SKM-1 (cell line): Measurements from ENCODE around the gene TNS3.

Source experiments
- DNase-seq: peaks from one replicate; lab custom pipeline; 2025; ENCODE audit not compliant: unreplicated experiment; lab: John Stamatoyannopoulos, UW

The TNS3 gene

DNA sequence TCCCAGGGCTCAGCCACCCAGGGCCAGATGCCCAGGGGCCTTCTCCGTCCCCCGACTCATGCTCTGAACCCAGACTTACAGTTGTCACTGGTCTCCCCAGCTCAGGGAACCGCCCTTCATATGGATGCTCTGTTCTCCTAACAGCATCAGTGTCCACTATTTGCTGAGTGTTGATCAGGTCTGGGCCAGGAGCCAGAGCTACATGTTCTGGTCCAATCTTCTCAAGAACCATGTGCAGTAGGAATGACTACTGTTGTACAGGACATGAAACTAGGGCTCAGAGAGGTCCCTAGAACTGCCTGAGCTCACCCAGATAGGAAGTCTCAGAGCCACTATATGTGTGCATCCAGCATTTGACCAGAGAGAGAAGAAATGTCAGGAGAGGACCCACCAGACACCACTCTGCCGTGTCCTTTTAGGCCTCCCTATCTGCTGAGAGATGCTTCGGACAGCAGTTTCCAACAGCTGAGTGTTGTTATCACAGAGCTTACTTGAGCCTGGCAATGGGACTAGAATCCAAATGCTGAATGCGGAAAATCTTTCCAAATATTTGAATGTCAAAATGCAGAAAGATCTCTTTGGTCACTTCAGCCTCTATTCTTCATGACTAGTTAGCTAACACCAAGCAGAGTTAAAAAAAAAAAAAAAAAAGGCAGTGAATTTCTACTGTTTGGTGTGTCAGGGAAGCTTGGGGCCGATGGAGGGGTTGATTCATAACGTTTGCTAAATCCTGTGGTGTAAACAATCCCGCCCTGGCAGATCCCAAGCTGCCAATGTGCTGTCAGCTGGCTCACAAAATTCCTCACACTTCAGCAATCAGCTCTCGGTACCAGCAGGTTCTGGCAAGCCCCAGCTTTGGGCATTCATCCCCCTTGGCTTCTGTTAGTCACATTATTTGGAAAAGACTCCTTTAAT lies 246.1 kb downstream of the TNS3 start:
- no peak for DNase-seq

DNA sequence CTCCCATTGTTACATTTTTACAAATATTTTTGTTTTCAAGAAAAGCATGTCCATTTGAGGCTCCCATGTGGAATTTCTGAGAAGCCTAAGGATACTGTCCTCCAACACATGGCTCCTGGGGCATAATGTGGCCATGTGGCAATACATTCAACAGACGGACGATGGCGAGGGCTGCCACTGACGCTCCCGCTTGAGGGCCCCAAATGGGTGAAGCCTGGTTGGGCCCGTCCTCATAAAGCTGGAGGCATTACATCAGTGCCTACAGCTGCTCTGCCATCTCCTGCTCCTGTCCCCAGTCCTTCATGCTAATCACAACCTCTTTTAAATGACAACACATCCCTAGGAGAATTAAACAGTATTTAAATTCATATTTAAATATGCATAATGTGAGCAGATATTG lies 246.8 kb downstream of the TNS3 start:
- no peak for DNase-seq

DNA sequence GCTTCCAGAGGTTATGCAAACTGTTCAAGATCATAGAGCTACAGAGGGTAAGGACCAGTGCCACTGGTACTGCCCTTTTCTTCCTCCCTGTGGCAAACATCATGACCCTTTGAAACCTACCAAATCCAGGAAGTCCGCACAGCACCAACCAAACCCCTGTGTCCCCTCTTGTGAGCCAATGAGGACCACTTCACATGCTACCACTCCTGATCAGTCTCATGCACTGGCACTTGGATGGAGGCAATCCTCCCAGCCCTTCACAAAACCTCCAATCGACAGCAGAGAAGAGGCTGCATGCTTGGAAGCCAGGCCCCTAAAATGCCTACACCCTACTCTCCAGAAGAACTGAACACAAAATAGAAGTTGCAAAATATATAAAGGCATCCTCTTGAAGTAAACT lies 248.0 kb downstream of the TNS3 start:
- no peak for DNase-seq

DNA sequence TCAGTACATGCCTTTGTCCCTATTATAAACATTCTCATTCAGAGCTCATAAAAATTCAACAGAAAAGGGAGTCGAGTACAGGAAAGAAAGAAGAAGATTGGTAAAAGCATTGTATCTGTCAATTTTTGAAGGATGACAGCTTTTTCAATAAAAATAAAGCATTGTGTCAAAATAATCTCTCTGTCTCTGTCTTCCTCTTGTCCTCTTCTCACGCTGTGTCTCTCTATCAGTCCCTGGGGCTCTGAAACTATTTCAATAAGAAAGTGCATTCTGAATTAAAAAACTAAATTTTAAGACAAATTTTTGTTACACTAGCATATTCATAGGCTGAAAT lies 248.4 kb downstream of the TNS3 start:
- no peak for DNase-seq

DNA sequence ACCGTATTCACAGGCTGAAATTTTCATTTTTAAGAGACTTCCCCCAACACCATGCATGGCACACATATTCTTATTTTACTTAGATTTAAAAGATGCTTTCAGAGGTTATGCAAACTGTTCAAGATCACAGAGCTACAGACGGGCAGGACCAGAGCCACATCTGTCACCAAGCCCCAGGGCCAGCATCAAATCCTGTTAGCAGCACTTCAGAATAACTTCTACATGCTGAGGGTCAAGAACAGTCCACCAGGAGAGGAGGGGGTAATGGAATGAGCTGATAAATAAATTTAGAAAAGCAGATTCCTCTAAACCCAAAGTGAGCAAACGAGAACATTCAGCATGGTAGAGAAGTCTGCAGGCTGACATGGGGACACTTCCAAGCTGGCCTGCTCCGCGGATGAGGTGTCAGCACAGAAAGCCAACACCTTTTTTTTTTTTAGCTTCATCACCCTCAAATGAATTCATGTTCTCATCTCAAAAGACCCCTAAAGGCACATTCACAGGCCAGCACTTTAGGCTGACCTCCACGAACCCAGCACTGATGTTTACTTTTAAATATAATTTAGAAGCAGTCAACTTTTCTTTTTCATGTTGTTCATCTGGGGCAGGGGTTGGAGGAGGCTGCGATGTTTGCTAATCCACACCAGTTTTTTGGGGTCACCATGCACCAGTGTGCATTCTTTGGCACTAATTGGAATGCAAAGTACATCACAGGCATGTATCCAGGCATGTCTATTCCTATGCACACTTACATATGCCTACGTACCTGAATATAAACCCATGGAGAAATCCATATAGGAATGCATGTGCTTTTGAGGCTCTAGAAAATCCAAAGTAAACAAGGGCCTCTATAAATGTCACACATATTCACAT lies 249.0 kb downstream of the TNS3 start:
- DNase-seq = no peak

DNA sequence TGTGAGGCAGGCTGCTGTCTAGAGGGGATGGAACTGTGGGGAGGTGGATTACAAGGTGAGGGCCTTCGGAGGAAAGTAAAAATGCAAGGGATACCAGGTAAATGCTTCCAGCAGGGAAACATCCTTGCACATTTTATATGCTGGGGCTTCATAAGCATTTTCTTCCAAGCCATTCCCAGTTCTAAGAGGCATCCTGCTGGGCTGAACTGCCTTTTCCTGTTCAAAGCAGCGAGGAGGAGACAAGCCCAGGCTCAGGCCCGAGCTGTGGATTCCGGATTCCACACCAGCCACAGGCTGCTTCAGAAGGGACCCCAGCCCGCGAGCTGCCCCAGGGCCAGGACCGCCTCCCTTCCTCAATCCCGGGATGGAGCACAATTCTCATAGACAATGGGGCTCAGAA lies 249.7 kb downstream of the TNS3 start:
- DNase-seq = no peak

DNA sequence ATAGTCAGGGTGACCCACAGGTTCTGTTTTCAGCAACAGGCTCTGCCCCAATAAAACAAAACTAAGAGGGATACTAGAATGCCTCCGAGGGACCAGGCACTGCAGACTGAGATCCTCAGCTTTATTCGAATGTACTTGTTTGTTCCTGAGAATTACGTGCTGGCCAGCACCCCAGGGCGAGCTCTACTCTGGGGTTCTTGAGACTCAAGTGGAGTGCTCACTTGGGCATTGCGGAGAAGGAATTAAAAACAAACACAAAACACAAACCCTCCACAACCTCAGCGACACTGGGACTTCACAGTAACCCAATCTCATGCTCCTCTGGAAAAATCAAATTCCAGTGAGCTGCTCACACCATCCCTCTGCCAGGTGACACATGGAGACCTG lies 250.7 kb downstream of the TNS3 start:
- DNase-seq = no peak

DNA sequence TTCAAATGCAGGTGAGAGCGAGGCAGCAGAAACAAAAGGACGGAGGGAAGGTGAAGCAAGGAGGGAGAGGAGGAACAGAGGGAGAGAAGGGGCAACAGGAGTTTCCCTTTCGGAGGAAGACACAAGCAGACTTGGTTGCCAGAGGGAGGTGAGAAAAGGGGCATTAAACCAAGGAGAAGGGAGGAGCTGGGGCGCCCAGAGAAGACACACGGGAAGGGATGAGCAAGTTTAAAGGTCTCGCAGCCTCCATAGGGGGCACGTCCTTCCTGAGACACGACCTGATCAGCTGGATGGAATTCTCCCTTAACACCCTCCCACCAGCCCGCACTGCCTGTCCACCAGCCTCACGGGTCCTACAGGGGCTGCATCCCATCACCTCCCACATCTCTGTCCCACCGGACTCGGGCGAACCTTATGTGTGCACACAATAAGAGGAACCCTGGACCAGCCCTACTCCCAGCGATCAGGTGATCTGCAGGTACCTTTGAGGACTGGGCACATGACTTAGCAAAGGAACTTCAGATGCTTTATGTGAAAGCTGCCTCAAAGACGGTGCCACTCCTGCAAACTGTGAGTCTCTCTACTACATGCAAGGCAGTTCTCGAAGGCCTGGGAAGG lies 251.2 kb downstream of the TNS3 start:
- DNase-seq = no peak

DNA sequence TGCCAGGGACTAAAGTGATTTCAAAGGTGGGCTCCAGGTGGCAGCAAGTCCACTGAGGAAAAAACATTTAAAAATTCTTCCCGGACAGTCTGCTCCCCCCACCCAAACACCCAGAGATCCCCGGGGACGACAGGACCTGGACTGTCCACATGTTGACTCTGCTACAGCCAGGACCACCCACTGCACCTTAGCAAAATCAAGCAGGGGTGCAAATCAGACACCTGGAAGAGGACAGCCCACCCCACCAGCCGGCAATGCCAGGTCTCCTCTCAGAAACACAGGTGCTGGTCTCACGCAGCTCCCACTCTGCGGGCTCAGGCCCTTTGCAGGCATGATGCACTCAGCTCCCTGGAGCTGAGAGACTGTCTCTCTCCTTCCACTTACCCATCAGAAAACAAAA lies 251.9 kb downstream of the TNS3 start:
- no peak for DNase-seq

DNA sequence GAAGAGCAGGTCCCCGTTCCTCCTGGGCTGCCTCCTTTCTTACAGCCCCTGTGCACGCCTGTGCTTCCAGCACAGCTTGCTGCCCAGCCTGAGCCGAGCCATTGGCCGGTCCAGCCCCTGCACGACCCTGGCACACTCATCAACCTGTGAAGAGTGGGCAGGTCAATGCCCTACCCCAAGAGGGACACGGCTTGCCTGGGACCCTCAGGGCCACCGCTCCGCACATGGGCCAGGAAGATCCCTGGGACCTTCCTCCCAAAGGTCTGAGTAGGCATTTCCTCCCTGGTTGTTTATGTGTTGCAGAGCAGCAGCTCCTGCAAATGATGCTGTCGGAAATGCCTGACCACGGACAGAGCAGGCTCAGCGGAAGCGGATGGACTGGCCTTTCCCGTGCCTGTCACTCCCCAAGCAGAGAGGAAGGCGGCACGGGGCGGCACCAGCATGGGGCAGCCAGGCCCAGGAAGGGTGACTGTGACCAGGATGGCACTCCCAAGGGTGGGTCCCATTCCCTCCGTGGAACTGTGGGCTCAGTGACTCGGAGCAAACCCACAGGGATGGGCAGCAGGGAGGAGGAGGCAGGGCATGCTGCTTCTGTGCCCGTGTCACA lies 252.5 kb downstream of the TNS3 start:
- DNase-seq = no peak

DNA sequence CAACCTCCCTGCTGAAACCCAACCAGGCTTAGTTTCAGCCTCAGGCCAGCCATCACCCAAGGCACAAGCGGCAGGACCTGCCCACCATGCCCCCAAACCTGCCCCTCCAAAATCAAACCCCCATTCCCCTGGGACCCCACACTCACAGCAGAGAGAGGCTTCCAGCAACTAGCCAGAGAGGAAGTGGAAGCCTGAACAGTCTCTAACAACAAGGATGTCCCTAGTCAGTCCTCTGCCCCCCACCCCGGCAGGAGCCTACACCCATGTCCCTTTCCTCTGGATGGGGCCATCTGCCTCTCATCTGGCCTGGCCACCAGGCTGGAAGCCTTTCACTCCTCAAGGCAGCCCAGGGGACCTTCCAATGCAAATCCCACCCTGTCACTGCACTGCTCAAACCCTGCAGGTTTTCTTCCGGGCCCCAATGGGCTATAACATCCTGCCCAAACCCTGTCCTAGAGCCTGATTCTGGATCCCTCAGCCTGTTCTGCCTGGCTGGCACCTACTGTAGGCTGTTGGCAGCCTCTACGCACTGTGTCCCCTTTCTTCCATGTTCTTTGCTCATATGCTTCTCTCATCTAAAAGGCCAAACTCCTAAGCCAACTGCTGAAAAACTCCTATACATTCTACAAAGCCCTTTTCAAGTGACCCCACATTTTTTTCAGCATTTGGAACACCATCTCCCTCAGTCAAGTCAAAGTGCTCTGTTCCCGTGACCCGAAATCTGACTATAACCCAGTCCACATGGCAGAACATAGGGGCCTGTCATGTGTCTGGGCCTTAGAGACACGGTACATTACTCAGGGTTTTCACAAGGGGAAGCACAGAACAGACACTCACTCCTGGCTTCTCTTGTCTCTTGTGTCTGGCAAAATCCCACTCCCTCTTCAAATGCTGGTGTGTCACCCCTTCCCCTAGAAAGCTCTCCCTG lies 253.3 kb downstream of the TNS3 start:
- DNase-seq = no peak

DNA sequence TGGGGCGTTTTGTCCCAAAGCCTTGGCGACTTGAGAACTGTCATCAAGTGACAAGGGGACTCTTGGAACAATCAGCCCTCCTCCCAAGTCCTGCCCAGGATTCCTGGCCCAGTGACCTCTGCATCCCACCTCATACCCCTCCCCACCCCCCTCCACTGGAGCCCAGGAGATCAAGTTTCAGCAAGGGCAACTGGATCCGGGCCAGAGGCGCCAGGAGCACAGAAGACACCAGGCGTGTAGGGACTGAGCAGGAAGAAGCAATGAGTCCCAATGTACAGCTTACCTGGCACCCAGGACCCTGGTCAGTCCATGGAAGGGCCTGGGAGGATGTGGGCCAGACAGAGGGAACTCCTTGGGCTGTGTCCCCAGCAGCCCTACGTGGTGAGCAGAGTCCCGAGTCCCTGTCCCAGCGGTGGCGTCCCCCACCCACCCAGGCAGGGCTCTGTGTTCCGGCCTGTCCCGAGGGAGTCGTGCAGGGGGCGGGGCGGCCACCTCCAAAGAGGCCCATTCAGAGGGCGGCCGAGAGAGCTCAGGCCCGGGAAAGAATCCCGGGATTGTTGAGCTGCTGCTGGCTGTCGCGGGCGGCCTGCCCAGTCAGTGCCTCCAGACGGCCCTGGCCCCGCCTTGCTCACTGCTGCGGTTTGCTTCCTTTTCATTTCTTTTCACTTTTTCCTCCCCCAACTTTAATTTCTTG lies 254.1 kb downstream of the TNS3 start:
- DNase-seq = no peak

DNA sequence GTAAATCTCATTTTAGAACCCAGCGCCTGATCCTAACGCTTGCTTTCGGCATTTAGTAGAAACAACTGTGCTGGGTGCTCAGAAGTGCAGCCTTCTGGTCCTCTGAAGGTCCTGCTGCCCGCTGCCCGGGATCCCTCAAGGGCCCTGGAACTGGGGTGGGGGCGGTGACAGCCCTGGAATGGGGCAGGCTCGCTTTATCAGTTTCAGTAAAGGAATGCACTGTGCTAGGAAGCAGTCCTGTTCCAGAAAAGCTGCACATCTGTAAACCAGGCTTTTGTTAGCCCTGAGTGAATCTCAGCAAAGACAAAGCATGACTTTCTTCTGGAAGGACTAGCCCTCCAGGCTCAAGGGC lies 254.6 kb downstream of the TNS3 start:
- DNase-seq = no peak

DNA sequence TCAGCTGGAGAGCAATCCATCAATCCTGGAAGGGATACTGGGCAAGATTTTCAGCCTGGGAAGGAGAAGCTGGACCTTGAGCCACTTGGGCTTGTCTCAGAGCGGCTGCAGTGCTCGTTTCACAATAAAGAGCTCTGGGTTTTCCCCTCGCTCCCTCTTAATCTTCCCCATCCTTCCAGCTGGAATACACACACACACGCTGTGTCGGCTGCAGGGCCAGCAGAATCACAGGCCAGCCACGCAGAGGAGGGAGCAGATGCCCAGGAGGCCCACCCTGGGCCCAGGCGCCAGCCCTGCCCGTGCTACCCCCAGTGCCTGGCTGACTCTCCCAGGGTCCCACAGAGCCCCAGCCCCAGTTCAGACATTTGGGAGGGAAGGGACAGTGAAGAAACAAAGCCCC lies 255.1 kb downstream of the TNS3 start:
- DNase-seq = no peak

DNA sequence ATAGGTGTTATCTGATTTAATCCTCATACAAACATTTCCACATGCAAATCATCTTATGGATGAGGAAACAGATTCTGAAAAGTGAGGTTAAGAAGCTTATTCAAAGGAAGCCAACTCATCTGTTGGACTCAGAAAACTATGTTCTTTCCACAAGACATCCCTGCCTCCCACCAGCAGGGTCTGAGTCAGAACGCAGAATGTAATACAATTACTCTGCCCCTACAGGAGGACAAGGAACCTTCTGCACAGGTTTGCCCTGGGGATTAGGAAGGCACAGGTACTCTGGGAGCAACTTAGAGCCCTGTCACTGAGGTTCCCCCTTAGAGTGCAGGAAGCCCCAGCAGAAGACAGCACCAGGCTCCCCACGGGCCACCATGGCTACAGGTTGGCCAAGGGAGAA lies 255.7 kb downstream of the TNS3 start:
- no peak for DNase-seq

DNA sequence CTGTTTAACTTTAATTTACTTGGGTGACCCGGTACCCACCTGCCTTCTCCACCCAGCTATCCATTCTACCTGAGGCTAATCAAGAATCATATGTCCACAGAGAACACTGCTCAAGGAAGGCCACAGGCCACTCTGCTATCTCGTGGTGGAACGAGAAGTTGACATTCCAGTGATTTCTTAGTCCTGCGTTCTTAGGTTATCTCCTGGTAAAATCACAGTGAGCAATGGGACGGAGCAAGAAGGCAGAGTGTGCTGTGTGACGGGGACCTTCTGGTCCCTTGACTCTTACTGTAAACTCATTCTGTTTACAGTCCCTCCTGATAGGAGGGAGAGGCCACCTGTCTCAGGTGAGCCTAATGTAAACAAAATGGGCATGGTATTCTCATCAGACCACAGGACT lies 256.6 kb downstream of the TNS3 start:
- DNase-seq = no peak

DNA sequence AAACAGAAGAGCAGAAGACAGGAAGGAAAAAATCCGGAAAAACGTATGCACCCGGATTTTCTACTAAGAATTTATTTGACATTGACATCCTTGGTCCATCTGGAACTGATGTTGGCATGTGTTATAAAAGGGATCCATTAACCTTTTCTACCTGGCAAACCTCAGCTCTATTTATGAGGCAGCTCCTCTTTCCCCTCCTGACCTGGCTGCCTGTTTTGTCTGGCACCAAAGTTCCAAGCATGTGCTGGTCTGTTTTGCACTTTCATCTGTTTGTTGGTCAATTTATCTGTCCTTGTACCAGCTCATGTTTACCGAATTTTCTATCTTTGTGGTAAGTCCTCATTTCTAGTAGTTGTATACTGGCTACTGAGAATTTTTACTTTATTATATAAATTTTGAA lies 258.0 kb downstream of the TNS3 start:
- DNase-seq = no peak

DNA sequence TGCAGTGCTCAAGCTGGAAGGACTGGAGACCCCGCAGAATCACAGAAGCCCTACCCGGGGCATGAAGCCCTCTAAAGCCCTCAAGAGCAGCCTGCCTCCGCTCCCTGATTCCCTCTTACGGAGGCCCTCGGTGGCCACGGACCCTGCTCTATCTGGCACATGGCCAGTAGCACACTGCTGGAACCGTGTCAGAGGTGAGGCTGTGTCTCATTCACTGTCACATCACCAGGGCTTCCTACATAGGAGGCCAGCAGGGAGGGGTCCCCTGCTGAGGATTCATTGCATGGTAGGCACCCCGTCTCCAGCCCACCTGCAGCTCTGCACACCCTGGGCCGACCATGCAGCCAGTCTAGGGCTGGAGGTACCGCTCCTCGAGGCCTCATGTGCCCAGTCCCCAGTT lies 259.2 kb downstream of the TNS3 start:
- no peak for DNase-seq

DNA sequence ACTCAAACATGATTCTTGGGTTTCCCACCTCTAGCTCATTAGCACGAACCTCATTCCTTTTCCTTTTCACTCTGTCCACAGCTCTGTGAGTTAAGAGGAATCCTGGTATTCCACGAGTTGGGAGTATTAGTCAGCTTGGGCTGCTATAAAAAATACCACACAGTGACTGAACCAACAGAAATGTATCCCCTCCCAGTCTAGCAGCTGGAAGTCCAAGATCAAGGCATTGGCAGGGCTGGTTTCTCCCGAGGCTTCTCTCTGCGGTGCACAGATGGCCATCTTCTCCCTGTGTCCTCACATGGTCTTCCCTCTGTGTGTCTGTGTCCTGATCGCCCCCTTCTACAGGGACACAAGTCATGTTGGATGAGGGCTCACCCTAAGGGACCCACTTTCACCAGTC lies 261.6 kb downstream of the TNS3 start:
- no peak for DNase-seq
